CD4-positive, alpha-beta T cell (primary cell): ENCODE results near the gene CCDC137. TPM values are rescaled to one million over a fixed set of nuclear protein-coding genes. Genes with fewer than 3 reads are reported as not detected.

Experiments used
- ATAC-seq: fragments of 200-7000 bp; cut with Tn5 transposase; one replicate; pipeline ENCODE4 v1.10.0; 2022; ENCODE audit warnings: mild to moderate bottlenecking; ENCODE audit not compliant: poor library complexity
- CTCF ChIA-PET: fragments of 350-600 bp; sonication (Branson Sonifier 250); formaldehyde crosslinking; loops from one replicate; lab custom pipeline; 2021; ENCODE audit warnings: antibody characterized with exemption, inconsistent platforms; lab: Charles Lee
- POLR2A ChIA-PET: fragments of 350-600 bp; sonication (Branson Sonifier 250); formaldehyde crosslinking; loops from one replicate; lab custom pipeline; 2021; ENCODE audit warnings: antibody characterized with exemption, inconsistent platforms; lab: Charles Lee
- DNase-seq, 14 experiments: peaks; one replicate each; pipeline ENCODE4 v3.0.0-alpha.2; 2013 to 2020; ENCODE audit warnings: mixed read lengths in 2 of 14
- H3K27ac ChIP-seq, 2 donors: one replicate each; pipeline versions ENCODE4 v1.5.1 to v1.7.0; 2013; ENCODE audit warnings: low read length in 2 of 2, low read depth in 1 of 2, mild to moderate bottlenecking in 1 of 2
- H3K27me3 ChIP-seq, 2 experiments: 1 replicate in 1 of 2; 2 replicates in 1 of 2; pipeline versions ENCODE4 v1.6.1 to v1.7.0; 2013; ENCODE audit warnings: low read length in 2 of 2, control low read depth in 1 of 2, mild to moderate bottlenecking in 1 of 2, moderate library complexity in 1 of 2; ENCODE audit not compliant: insufficient read depth in 2 of 2, control insufficient read depth in 1 of 2
- H3K36me3 ChIP-seq: one replicate; pipeline ENCODE4 v1.6.1; 2013; ENCODE audit warnings: low read length, control low read depth; ENCODE audit not compliant: insufficient read depth
- H3K4me1 ChIP-seq: one replicate; pipeline ENCODE4 v1.6.1; 2013; ENCODE audit warnings: low read length, control low read depth; ENCODE audit not compliant: insufficient read depth
- H3K4me3 ChIP-seq: one replicate; pipeline ENCODE4 v1.5.1; 2013; ENCODE audit warnings: mild to moderate bottlenecking, low read length, moderate library complexity
- H3K9me3 ChIP-seq, 2 experiments: 1 replicate in 1 of 2; 2 replicates in 1 of 2; pipeline versions ENCODE4 v1.6.1 to v1.7.0; 2013; ENCODE audit warnings: low read length in 2 of 2, mild to moderate bottlenecking in 2 of 2, control low read depth in 1 of 2, moderate library complexity in 1 of 2; ENCODE audit not compliant: control insufficient read depth in 1 of 2, insufficient read depth in 1 of 2
- H3K27ac Mint-ChIP-seq: one replicate; pipeline ENCODE4 v1.8.0; 2020; ENCODE audit warnings: mixed read lengths
- H3K27me3 Mint-ChIP-seq: one replicate; pipeline ENCODE4 v1.8.0; 2021; ENCODE audit warnings: mixed read lengths
- H3K36me3 Mint-ChIP-seq: one replicate; pipeline ENCODE4 v1.8.0; 2021; ENCODE audit warnings: low read depth, mixed read lengths
- H3K4me1 Mint-ChIP-seq: one replicate; pipeline ENCODE4 v1.8.0; 2021; ENCODE audit warnings: low read depth, mixed read lengths
- H3K4me3 Mint-ChIP-seq: one replicate; pipeline ENCODE4 v1.8.0; 2020; ENCODE audit warnings: mild to moderate bottlenecking, mixed read lengths
- H3K9me3 Mint-ChIP-seq: one replicate; pipeline ENCODE4 v1.8.0; 2020; ENCODE audit warnings: mixed read lengths
- intact Hi-C, 2 experiments: fragments of 100-400 bp; cut with DNase I in 1 of 2; cut with micrococcal nuclease in 1 of 2; formaldehyde crosslinking; loops; one replicate each; pipeline versions ENCODE4 v1.15.1 to v1.9.0; 2023 to 2025; cut with DNase I, micrococcal nuclease
- total RNA-seq, 174 experiments: library from RNA in 2 of 174; stranded (reverse) in 2 of 174; gene quantifications; one replicate each; pipeline ENCODE4 v1.2.3 and lab custom pipeline; 2021 to 2026
- TF ChIP-seq, protein P1 (sequence below): fragments of 200-600 bp; IDR thresholded peaks from one replicate; pipeline ENCODE4 v1.8.0; 2022; ENCODE audit warnings: antibody characterized with exemption, mild to moderate bottlenecking

CCDC137 gene
- total RNA-seq, 2 experiments from 2014 or later: 20.8 to 21.7 TPM

GRCh38 chr17:81647640-81648012, 18.9 kb upstream of the CCDC137 start:
- TF ChIP-seq, protein P1, sequence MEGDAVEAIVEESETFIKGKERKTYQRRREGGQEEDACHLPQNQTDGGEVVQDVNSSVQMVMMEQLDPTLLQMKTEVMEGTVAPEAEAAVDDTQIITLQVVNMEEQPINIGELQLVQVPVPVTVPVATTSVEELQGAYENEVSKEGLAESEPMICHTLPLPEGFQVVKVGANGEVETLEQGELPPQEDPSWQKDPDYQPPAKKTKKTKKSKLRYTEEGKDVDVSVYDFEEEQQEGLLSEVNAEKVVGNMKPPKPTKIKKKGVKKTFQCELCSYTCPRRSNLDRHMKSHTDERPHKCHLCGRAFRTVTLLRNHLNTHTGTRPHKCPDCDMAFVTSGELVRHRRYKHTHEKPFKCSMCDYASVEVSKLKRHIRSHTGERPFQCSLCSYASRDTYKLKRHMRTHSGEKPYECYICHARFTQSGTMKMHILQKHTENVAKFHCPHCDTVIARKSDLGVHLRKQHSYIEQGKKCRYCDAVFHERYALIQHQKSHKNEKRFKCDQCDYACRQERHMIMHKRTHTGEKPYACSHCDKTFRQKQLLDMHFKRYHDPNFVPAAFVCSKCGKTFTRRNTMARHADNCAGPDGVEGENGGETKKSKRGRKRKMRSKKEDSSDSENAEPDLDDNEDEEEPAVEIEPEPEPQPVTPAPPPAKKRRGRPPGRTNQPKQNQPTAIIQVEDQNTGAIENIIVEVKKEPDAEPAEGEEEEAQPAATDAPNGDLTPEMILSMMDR: no peak
- H3K27ac Mint-ChIP-seq: no peak overlapping the region
- Histone ChIP-seq H3K9me3 (peaks cover 0 to 15% of the 10 kb centered on the region in 2 experiments), H3K4me3 (no peak overlapping the region), H3K4me1 (no peaks in the 10 kb centered on the region), H3K36me3 (no peaks in the 10 kb centered on the region), H3K27me3 (peaks cover 22 to 27% of the 10 kb centered on the region in 2 experiments), H3K27ac (no peak overlapping the region)
- no peak overlapping the region for H3K4me3 Mint-ChIP-seq
- H3K36me3 Mint-ChIP-seq: no peaks in the 10 kb centered on the region
- H3K4me1 Mint-ChIP-seq: no peaks in the 10 kb centered on the region
- ATAC-seq (no peak), DNase-seq (no peak)
- intact Hi-C loops: no loop called here
- CTCF ChIA-PET: no interaction called here
- peaks cover 27% of the 10 kb centered on the region for H3K27me3 Mint-ChIP-seq
- POLR2A ChIA-PET: no interaction called here
- no peaks in the 10 kb centered on the region for H3K9me3 Mint-ChIP-seq

DNA sequence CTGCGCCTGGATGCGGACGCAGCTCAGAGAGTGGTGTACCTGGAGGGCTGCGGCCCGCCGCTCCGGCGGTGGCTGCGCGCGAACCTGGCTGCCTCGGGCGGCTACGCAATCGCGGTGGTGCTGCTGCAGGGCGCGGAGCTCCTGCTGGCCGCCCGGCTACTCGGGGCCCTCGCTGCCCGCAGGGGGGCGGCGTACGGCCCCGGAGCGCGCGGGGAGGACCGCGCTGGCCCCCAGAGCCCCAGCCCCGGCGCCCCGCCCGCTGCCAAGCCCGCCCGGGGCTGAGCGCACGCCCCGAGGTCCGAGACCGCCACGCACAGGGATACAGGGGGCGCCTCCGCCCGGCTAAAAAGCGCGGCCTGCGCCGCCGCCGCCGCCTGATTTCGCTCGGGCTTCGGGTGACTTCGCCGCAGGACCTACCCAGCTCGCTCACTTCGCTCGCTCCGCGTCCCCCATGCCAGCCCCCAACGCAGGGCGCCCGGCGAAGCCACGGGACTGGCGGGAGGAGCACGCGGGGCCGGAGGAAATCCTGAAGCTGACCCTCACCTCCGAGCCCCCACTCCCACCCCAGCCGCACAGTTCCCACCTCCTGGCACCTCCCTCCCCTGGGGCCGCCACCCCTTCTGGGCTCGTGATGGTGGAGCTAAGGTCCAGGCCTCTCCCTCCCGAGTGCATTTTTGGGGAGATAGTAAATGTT, 18.4 kb upstream of the CCDC137 start:
- no peaks in the 10 kb centered on the region for H3K36me3 ChIP-seq
- no peak for ATAC-seq

GRCh38 chr17:81648707-81649085, 17.8 kb upstream of the CCDC137 start:
- Histone ChIP-seq H3K4me1 (peaks cover 10% of the 10 kb centered on the region), H3K4me3 (no peak overlapping the region), H3K9me3 (peaks cover 0 to 15% of the 10 kb centered on the region in 2 experiments), H3K27me3 (peaks cover 22 to 27% of the 10 kb centered on the region in 2 experiments), H3K27ac (no peak overlapping the region), H3K36me3 (no peaks in the 10 kb centered on the region)
- ChIA-PET POLR2A (interaction anchor here (0.7 kb wide), 1 partner anchor 26 kb away, joined by 3 read pairs; no protein-coding TSS in a partner anchor), CTCF (no interaction called here)
- no peaks in the 10 kb centered on the region for H3K9me3 Mint-ChIP-seq
- no peaks in the 10 kb centered on the region for H3K36me3 Mint-ChIP-seq
- H3K4me1 Mint-ChIP-seq: peaks cover 6% of the 10 kb centered on the region
- TF ChIP-seq, protein P1: no peak
- peaks cover 35% of the 10 kb centered on the region for H3K27me3 Mint-ChIP-seq
- H3K4me3 Mint-ChIP-seq: no peak overlapping the region
- DNase-seq: no peak
- intact Hi-C loops: no loop called here
- no peak overlapping the region for H3K27ac Mint-ChIP-seq
- ATAC-seq: no peak

More for the DNA sequence above, 18.4 kb upstream of the CCDC137 start:
- Histone ChIP-seq H3K4me1 (peaks cover 5% of the 10 kb centered on the region), H3K27me3 (peaks cover 22 to 27% of the 10 kb centered on the region in 2 experiments), H3K9me3 (peaks cover 0 to 15% of the 10 kb centered on the region in 2 experiments), H3K4me3 (no peak overlapping the region), H3K27ac (no peak overlapping the region)
- TF ChIP-seq, protein P1: no peak
- H3K36me3 Mint-ChIP-seq: no peaks in the 10 kb centered on the region
- no peak overlapping the region for H3K4me3 Mint-ChIP-seq
- peaks cover under 1% of the 10 kb centered on the region for H3K4me1 Mint-ChIP-seq
- ChIA-PET POLR2A (no interaction called here), CTCF (no interaction called here)
- H3K27me3 Mint-ChIP-seq: peaks cover 29% of the 10 kb centered on the region
- no peak for DNase-seq
- no peaks in the 10 kb centered on the region for H3K9me3 Mint-ChIP-seq
- intact Hi-C loops: no loop called here
- no peak overlapping the region for H3K27ac Mint-ChIP-seq
